Spleen (tissue), 7 donors: Measurements from ENCODE around the gene UTS2B.

Experiments
- POLR2A ChIP-seq, 3 donors: fragments of 450-650 bp; IDR thresholded peaks; one replicate each; pipeline ENCODE4 v1.5.1; 2017; ENCODE audit warnings: antibody characterized with exemption in 3 of 3, mild to moderate bottlenecking in 1 of 3
- TF ChIP-seq, protein P1 (sequence below), 11 experiments: fragments of 200-600 bp in 7 of 11; fragments of 450-650 bp in 4 of 11; sonication (generic) in 4 of 11; IDR thresholded peaks in 8 of 11; conservative IDR thresholded peaks in 3 of 11; 1 replicate in 7 of 11; 2 replicates in 4 of 11; pipeline versions ENCODE4 v1.4.0 to v1.8.0; 2016 to 2021; ENCODE audit warnings: antibody characterized with exemption in 11 of 11, inconsistent platforms in 4 of 11, mild to moderate bottlenecking in 1 of 11
- donor health status: DM: no; HTN: no; CAD: no; lungs with moderate emphysema.
- donor health status: DM: no; HTN: no; CAD: no.
- donor health status: DM: no; HTN: no; CAD: no.

DNA sequence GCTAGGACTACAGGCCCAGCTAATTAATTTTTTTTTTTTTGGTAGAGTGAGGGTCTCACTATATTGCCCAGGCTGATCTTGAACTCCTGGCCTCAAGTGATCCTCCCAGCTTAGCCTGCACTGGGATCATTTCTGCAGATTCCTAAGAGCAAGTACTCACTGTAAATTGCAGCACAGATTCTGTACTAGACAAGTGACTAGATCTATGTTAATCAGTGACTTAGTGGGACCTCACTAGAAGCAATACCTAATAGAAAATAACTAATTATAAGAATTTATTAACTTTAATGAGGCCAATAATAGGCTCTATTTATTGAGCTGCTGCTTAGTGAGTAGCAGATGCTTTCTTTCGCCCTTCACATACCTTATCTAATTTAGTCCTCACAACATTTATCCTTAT is 10.6 kb upstream of the UTS2B start:
- TF ChIP-seq, protein P1, sequence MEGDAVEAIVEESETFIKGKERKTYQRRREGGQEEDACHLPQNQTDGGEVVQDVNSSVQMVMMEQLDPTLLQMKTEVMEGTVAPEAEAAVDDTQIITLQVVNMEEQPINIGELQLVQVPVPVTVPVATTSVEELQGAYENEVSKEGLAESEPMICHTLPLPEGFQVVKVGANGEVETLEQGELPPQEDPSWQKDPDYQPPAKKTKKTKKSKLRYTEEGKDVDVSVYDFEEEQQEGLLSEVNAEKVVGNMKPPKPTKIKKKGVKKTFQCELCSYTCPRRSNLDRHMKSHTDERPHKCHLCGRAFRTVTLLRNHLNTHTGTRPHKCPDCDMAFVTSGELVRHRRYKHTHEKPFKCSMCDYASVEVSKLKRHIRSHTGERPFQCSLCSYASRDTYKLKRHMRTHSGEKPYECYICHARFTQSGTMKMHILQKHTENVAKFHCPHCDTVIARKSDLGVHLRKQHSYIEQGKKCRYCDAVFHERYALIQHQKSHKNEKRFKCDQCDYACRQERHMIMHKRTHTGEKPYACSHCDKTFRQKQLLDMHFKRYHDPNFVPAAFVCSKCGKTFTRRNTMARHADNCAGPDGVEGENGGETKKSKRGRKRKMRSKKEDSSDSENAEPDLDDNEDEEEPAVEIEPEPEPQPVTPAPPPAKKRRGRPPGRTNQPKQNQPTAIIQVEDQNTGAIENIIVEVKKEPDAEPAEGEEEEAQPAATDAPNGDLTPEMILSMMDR (IDR thresholded peaks at IDR 0.05 in 8 of 11, conservative IDR thresholded peaks at IDR 0.05 in 3 of 11): no peak
- no peak for TF ChIP-seq POLR2A (IDR thresholded peaks at IDR 0.05)
